Activated CD4-positive, alpha-beta T cell treated with anti-CD3 and anti-CD28 coated beads, Interleukin-2, amount 10 ng/mL, durations not matched to agents 7 days and 5 days (primary cell): ENCODE results near the gene SUGCT. TPM values are rescaled to one million over a fixed set of nuclear protein-coding genes. Genes with fewer than 3 reads are reported as not detected.

ENCODE experiments used
- CTCF ChIA-PET: fragments of 350-600 bp; sonication (Branson Sonifier 250); formaldehyde crosslinking; loops from one replicate; lab custom pipeline; 2021; ENCODE audit warnings: antibody characterized with exemption; lab: Charles Lee
- POLR2A ChIA-PET: fragments of 350-600 bp; sonication (Branson Sonifier 250); formaldehyde crosslinking; loops from one replicate; lab custom pipeline; 2021; ENCODE audit warnings: antibody characterized with exemption; lab: Charles Lee
- DNase-seq: peaks from one replicate; pipeline ENCODE4 v3.0.0-alpha.2; 2020
- H3K27ac Mint-ChIP-seq: one replicate; pipeline ENCODE4 v1.8.0; 2021; ENCODE audit warnings: mild to moderate bottlenecking, moderate library complexity, mixed read lengths
- H3K27me3 Mint-ChIP-seq: one replicate; pipeline ENCODE4 v1.8.0; 2021; ENCODE audit warnings: mixed read lengths
- H3K36me3 Mint-ChIP-seq: one replicate; pipeline ENCODE4 v1.8.0; 2021; ENCODE audit warnings: low read depth, mixed read lengths
- H3K4me1 Mint-ChIP-seq: one replicate; pipeline ENCODE4 v1.8.0; 2021; ENCODE audit warnings: mixed read lengths
- H3K4me3 Mint-ChIP-seq: one replicate; pipeline ENCODE4 v1.8.0; 2021; ENCODE audit warnings: mild to moderate bottlenecking, moderate library complexity, mixed read lengths
- H3K9me3 Mint-ChIP-seq: one replicate; pipeline ENCODE4 v1.8.0; 2021; ENCODE audit warnings: mixed read lengths
- total RNA-seq, 2 experiments: library from RNA; stranded (reverse); gene quantifications; one replicate each; pipeline ENCODE4 v1.2.3, GENCODE V29; 2021

SUGCT gene
- total RNA-seq, 2 experiments from 2014 or later = not detected

DNA sequence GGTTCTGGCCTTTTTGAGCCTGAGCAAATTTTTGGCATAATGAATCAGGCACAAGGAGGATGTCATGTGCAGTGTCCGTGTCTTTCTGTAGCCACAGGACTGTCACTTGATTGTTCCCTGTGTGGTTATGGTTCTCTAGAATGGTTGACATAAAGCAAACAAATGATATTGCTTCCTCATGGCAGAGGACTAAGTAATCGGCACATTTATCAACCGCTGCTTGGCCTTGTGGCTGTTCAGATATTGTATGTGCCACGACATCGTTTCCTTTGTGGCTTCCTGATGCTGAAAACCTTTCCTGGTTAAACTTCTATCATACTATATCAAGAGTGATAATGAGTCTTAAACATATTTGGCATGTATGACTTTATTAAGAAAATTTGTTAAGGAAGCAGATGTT is 598.8 kb downstream of the SUGCT start:
- Mint-ChIP-seq H3K4me1 (peaks cover 12% of the 10 kb centered on the region), H3K36me3 (no peaks in the 10 kb centered on the region), H3K9me3 (peaks cover 2% of the 10 kb centered on the region), H3K27ac (no peak overlapping the region), H3K4me3 (no peak overlapping the region), H3K27me3 (peaks cover 3% of the 10 kb centered on the region)
- no peak for DNase-seq
- CTCF ChIA-PET = no interaction called here
- POLR2A ChIA-PET = no interaction called here

DNA sequence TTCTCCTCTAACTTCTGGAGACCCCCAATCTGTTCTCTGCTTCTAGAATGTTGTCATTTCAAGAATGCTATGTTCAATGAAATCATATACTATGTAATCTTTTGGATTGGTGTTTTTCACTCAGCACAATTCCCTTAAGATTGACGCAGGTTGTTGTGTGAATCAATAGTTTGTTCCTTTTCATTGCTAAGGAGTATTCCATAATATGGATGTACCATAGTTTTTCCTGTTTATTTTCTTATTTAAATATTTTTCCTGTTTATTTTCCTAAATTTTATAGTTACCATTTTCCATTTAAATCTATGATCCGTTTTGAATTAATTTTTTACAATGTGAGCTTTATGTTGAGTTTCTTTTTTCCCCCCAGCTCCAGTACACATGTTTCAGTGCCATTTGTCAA is 604.5 kb downstream of the SUGCT start:
- no peak for DNase-seq
- Mint-ChIP-seq H3K36me3 (no peaks in the 10 kb centered on the region), H3K27ac (no peak overlapping the region), H3K27me3 (no peaks in the 10 kb centered on the region), H3K4me3 (no peak overlapping the region), H3K4me1 (no peaks in the 10 kb centered on the region), H3K9me3 (peaks cover 2% of the 10 kb centered on the region)
- ChIA-PET POLR2A (no interaction called here), CTCF (no interaction called here)

DNA sequence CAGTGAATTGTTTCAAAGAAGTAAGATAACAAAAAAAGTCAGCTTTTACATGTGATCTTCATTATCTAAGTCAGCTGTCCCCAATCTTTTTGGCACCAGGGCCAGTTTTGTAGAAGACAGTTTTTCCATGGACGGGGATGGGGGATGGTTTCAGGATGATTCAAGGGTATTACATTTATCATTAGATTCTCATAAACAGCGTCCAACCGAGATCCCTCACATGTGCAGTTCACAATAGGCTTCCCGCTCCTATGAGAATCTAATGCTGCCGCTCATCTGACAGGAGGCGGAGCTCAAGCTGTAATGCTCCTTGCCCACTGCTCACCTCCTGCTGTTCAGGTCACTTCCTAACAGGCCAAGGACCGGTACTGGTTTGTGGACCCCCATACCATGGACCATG is 607.5 kb downstream of the SUGCT start:
- no peaks in the 10 kb centered on the region for H3K9me3 Mint-ChIP-seq
- H3K4me1 Mint-ChIP-seq = no peaks in the 10 kb centered on the region
- H3K27me3 Mint-ChIP-seq = no peaks in the 10 kb centered on the region
- H3K4me3 Mint-ChIP-seq = no peak overlapping the region
- H3K27ac Mint-ChIP-seq = no peak overlapping the region
- DNase-seq = no peak
- POLR2A ChIA-PET = no interaction called here
- CTCF ChIA-PET = no interaction called here
- H3K36me3 Mint-ChIP-seq = no peaks in the 10 kb centered on the region

DNA sequence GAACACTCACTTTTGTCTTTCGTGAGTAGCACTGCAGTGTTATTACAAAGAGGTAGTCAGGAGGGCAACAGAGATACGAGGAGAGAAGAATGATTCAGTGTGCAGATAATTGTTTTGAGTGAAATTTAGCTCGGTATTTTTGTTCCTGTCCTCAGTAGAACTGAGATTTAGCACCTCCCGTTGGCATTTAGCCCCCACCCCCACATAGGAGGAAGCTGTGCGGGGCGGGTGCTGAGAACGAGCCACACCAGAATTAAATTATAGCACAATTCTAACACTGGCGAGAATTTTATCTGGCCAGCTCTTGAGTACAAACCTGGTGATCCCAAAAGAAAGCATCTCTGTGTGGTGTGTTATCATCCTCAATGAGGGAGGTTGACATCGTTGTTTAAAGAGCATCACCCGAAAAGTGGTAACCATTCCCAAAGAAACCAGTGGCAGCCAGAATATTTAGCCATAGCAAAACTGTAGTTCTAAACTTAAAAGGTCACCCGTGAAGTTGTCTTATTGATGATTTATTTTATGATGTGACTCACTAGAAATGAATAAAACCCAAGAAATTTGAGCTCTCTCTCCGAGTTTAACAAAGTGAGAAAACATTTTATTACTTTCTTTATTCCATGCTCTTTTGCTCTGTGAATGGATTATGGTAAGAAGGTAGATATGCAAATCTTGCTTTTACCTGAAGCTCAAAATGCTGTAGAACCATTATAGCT is 612.2 kb downstream of the SUGCT start:
- no peaks in the 10 kb centered on the region for H3K36me3 Mint-ChIP-seq
- H3K4me3 Mint-ChIP-seq = no peak overlapping the region
- DNase-seq = no peak
- POLR2A ChIA-PET = no interaction called here
- no peak overlapping the region for H3K27ac Mint-ChIP-seq
- H3K27me3 Mint-ChIP-seq = no peaks in the 10 kb centered on the region
- CTCF ChIA-PET = no interaction called here
- H3K4me1 Mint-ChIP-seq = no peaks in the 10 kb centered on the region
- H3K9me3 Mint-ChIP-seq = no peaks in the 10 kb centered on the region

DNA sequence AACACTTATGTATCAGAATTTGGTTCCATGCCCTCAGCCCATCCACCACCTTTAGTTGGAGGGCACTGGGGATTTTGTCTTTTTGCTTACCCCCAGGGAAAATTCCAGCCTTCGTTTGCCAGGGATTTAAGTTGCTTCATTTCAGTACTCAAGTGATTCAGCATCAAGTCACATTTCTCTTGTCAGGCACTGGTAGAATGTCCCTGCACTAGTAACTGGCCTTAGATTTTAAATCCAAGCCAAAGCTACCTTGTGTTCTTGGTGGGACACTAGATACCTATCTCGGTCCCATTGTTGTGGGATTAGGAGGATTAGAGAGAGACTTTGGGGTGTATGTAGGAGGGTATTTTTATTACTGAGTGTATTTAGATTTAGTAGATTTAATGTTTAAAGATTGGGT is 613.1 kb downstream of the SUGCT start:
- no peak overlapping the region for H3K27ac Mint-ChIP-seq
- CTCF ChIA-PET = no interaction called here

DNA sequence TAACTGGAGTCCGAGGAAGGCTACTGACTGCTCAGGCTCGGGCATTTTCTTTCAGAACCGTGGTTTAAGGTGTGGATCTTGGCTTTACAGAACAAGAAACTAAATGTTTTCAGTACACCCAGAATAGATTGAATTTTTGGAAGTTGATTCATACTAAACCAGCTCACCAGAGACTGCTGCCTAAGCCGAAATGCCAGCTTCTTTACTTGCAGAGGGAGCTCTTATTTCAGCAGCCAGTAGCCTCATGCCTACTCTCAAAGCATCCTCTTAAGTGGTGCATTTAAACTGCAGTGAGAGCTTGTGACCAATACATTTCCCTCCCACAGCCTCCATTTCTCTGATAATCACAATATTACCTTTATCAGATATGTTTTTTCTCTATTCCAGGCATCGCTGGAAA is 615.1 kb downstream of the SUGCT start:
- DNase-seq = no peak
- no peak overlapping the region for H3K4me3 Mint-ChIP-seq
- H3K27ac Mint-ChIP-seq = no peak overlapping the region
- ChIA-PET CTCF (no interaction called here), POLR2A (no interaction called here)
- H3K9me3 Mint-ChIP-seq = no peaks in the 10 kb centered on the region
- H3K36me3 Mint-ChIP-seq = no peaks in the 10 kb centered on the region
- no peaks in the 10 kb centered on the region for H3K4me1 Mint-ChIP-seq
- H3K27me3 Mint-ChIP-seq = no peaks in the 10 kb centered on the region

More for the DNA sequence above, 613.1 kb downstream of the SUGCT start:
- no peak for DNase-seq
- Mint-ChIP-seq H3K27me3 (no peaks in the 10 kb centered on the region), H3K4me3 (no peak overlapping the region), H3K4me1 (no peaks in the 10 kb centered on the region), H3K36me3 (no peaks in the 10 kb centered on the region), H3K9me3 (no peaks in the 10 kb centered on the region)
- POLR2A ChIA-PET = no interaction called here

DNA sequence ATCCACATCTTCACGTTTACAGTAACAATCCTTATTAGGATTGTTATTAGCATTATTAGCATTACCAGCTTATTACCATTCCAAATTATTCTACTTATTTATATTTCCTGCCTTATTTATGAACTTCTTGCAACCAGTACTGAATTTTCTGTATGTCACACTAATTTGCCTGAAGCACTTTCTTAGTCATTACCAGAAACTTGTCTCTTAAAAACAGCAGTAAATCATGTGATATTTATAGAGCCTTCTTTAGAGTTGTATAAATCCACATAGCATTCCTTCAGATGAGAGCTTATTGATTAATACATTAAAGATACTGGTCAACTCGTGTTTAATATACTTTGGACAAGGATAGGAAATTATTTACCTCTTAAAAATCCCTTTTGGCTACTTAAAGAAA is 618.6 kb downstream of the SUGCT start:
- H3K36me3 Mint-ChIP-seq = no peaks in the 10 kb centered on the region
- no peak overlapping the region for H3K27ac Mint-ChIP-seq
- H3K27me3 Mint-ChIP-seq = no peaks in the 10 kb centered on the region
- no peak overlapping the region for H3K4me3 Mint-ChIP-seq
- H3K4me1 Mint-ChIP-seq = peaks cover 1% of the 10 kb centered on the region
- ChIA-PET POLR2A (no interaction called here), CTCF (no interaction called here)
- H3K9me3 Mint-ChIP-seq = no peaks in the 10 kb centered on the region
- no peak for DNase-seq

DNA sequence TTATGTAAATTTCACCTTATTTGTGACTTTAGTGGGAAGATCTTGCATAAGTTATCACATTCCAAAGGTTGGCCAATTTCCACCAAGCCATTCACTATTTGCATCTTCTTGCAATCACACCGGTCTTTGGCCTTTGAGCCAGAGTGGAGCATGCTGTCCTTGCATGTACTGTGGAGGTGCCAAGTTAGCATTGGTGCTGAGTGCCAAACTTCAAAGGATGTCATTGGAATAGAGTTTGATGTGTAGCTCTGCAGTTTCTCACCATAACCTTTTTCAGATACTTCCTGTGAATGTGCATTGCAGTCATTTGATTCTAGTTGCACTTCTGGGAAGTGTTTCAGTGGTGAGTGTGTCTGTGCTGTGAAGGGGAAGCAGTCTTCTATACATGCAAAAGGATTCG is 620.6 kb downstream of the SUGCT start:
- Mint-ChIP-seq H3K27me3 (no peaks in the 10 kb centered on the region), H3K27ac (no peak overlapping the region), H3K36me3 (no peaks in the 10 kb centered on the region), H3K4me3 (no peak overlapping the region), H3K9me3 (no peaks in the 10 kb centered on the region), H3K4me1 (peaks cover 1% of the 10 kb centered on the region)
- CTCF ChIA-PET = no interaction called here
- DNase-seq = no peak
- POLR2A ChIA-PET = no interaction called here

DNA sequence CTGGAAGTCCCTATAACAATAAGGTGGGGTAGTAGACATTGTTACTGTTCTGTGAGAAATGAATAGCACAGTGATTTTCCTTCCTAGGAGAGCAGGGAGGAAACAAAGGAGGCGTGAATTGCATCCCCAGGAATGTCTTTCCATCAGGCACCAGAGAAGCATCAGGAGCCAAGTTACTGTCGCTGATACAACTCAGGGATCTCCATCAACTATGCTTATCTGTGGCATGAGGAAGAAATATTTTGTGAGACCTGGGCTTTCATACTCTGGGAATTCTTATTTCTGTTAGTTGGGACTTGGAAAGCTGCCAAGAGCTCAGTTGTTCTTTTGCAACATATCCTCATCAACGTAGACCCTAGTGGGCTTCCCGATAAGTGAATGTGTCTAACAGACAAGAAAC is 622.3 kb downstream of the SUGCT start:
- peaks cover 1% of the 10 kb centered on the region for H3K4me1 Mint-ChIP-seq
- POLR2A ChIA-PET = no interaction called here

DNA sequence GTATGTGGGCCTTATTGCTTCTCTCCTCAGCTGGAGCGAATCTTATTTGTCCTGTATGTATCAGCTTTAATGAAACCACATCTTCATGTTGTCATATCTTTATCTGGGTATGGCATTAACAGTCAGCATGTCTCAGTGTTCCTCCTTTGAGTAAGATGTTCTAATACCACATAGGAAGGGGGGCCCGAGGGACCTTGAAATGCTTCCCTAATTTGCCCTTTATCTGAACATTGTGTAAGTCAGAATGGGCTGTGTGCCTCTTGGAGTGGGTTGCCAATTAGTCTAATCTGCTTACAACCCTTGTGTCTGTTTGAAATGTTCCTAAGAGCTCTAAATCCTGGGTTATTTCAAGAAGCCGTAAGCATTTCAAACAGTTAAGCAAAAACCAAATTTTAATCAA is 623.8 kb downstream of the SUGCT start:
- H3K4me1 Mint-ChIP-seq = peaks cover 1% of the 10 kb centered on the region
- no peaks in the 10 kb centered on the region for H3K9me3 Mint-ChIP-seq
- H3K4me3 Mint-ChIP-seq = no peak overlapping the region
- DNase-seq = no peak
- H3K36me3 Mint-ChIP-seq = no peaks in the 10 kb centered on the region
- no peak overlapping the region for H3K27ac Mint-ChIP-seq
- ChIA-PET POLR2A (no interaction called here), CTCF (no interaction called here)
- no peaks in the 10 kb centered on the region for H3K27me3 Mint-ChIP-seq

More for the DNA sequence above, 622.3 kb downstream of the SUGCT start:
- H3K27ac Mint-ChIP-seq = no peak overlapping the region
- no peak for DNase-seq
- CTCF ChIA-PET = no interaction called here
- no peaks in the 10 kb centered on the region for H3K9me3 Mint-ChIP-seq
- no peaks in the 10 kb centered on the region for H3K36me3 Mint-ChIP-seq
- no peak overlapping the region for H3K4me3 Mint-ChIP-seq
- no peaks in the 10 kb centered on the region for H3K27me3 Mint-ChIP-seq

DNA sequence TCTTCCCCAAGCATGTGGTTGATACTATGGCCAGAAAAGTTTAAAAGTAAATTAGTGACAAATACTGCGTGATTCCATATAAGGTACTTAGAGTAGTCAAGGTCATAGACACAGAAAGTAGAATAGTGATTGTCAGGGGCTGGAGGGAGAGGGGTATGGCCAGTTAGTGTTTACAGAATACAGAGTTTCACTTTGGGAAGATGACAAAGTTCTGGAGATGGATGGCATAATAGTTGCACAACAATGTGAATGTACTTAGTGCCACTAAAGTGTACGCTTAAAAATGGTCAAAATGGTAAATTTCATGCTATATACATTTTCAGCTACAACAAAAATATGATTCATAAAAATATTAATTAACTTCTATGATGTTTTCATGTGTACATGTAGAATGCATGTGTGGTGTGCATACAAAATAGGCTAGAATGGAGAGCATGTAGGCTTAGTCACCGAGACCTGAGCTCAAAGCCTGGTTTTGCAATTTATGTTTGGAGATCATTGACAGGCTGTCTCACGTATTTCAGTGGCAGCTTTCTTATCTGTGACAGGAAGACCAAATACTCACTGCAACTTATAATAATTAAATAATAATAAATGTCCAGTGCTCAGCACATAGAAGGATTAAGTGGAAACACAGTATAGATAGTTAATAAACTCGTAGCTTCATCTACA is 625.6 kb downstream of the SUGCT start:
- DNase-seq = no peak
- Mint-ChIP-seq H3K4me3 (no peak overlapping the region), H3K4me1 (peaks cover 1% of the 10 kb centered on the region), H3K27me3 (no peaks in the 10 kb centered on the region), H3K9me3 (no peaks in the 10 kb centered on the region), H3K27ac (no peak overlapping the region), H3K36me3 (no peaks in the 10 kb centered on the region)
- ChIA-PET POLR2A (no interaction called here), CTCF (no interaction called here)

DNA sequence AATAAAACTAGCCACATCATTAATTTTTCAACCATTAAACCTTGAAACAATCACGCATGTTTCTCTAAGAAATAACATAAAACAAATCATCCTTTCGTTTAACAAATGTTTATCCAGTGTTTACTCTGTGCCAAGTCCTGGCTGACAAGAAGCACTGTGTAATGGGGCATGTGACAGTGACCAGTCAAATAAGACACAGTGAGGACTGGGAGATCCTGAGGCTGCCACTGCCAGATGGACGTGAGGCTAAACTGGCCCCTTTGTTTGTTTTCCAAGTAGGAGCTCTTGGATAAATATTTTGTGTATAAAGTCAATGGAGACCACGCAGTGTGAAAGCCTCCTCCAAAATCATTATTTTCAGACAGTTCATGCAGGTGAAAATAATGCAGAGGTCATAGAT is 626.2 kb downstream of the SUGCT start:
- no peaks in the 10 kb centered on the region for H3K27me3 Mint-ChIP-seq
- H3K27ac Mint-ChIP-seq = no peak overlapping the region
- POLR2A ChIA-PET = no interaction called here

DNA sequence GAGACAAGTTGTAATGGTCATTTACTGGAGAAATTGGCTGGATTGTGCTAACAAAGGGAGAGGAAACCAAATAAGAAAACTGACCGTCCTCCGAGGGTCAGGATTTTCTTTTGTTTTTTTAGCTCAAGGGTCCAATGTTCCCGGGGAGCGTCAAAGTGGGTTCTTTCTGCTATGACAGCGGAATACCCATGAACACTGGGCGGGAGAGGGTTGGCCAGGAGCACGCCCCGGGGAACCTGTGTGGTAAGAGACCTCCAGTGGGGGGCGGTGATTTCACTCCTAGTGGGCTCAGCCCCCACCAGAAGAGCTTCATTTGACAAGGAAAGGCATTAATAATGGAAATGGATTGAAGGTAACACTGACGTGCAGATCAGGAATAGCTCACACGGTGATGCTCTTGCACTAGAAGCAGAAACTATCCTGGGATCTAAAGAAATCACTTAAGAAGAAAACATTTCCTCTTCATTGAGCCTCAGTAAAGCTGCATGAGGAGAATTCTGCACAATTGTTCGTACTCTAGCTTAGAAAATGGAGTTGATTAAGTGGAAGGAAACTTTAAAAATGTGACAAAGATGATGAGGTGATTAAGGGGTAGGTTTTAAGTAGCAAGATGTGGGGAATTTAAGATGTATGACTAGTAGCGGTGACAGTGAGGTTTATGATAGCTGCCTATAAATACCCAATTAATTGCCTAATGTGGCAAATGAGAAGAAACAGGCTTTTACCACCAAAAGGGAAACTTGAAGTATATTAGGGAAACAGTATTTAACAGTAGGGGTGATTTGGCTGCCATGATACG is 627.2 kb downstream of the SUGCT start:
- Mint-ChIP-seq H3K4me3 (no peak overlapping the region), H3K36me3 (no peaks in the 10 kb centered on the region), H3K9me3 (no peaks in the 10 kb centered on the region), H3K27ac (no peak overlapping the region), H3K27me3 (no peaks in the 10 kb centered on the region), H3K4me1 (no peaks in the 10 kb centered on the region)
- ChIA-PET POLR2A (no interaction called here), CTCF (no interaction called here)
- DNase-seq = no peak

More for the DNA sequence above, 626.2 kb downstream of the SUGCT start:
- no peak for DNase-seq
- no peak overlapping the region for H3K4me3 Mint-ChIP-seq
- CTCF ChIA-PET = no interaction called here
- no peaks in the 10 kb centered on the region for H3K9me3 Mint-ChIP-seq
- H3K4me1 Mint-ChIP-seq = peaks cover 1% of the 10 kb centered on the region
- H3K36me3 Mint-ChIP-seq = no peaks in the 10 kb centered on the region
